Kidney epithelial cell (primary cell): ENCODE results near the gene SULT4A1. TPM values are rescaled to one million over a fixed set of nuclear protein-coding genes. Genes with fewer than 3 reads are reported as not detected.

Source experiments
- DNase-seq: peaks from one replicate; pipeline ENCODE4 v3.0.0-alpha.2; 2010; ENCODE audit warnings: low read depth
- H3K27me3 ChIP-seq: 2 replicates; pipeline ENCODE4 v1.6.0; 2011; ENCODE audit warnings: low read length; ENCODE audit not compliant: control insufficient read depth, insufficient read depth
- H3K36me3 ChIP-seq: 2 replicates; pipeline ENCODE4 v1.5.1; 2011; ENCODE audit warnings: low read length; ENCODE audit not compliant: control insufficient read depth, insufficient read depth
- H3K4me3 ChIP-seq: 2 replicates; pipeline ENCODE4 v1.5.1; 2011; ENCODE audit warnings: low read depth, mild to moderate bottlenecking, control low read depth, low read length
- total RNA-seq: library from RNA; depleted of rRNA; stranded (reverse); fragments of >200 nt; gene quantifications from 2 replicates; pipeline ENCODE4 v1.2.3, GENCODE V29; 2015
- TF ChIP-seq, protein P1 (sequence below): IDR thresholded peaks from 2 replicates; pipeline ENCODE4 v1.5.1; 2011; ENCODE audit warnings: mild to moderate bottlenecking, moderate library complexity, low read length, control low read depth, inconsistent platforms; ENCODE audit not compliant: insufficient read depth, poor library complexity, severe bottlenecking

SULT4A1 gene
- total RNA-seq, 1 donor from 2014 or later = 1.8 TPM

DNA sequence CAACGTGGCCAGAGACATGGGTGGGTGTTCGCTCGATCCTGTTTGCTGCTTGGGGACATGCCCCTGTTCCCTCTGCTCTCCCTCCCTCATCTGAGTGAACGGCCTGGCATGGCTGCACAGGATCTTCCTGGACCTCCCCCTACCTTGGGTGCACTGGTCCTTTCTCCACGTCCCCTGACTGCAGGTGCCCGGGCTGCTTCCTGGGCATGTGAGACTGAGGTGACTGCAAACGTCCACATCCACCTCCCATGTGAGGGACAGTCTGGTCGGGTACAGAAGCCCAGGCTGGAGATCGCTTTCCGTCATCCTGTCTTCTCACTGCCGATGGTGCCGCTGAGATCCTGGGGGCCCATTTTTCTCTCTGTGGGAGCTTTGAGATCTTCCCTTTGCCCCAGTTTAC is 11.8 kb downstream of the SULT4A1 start:
- TF ChIP-seq, protein P1, sequence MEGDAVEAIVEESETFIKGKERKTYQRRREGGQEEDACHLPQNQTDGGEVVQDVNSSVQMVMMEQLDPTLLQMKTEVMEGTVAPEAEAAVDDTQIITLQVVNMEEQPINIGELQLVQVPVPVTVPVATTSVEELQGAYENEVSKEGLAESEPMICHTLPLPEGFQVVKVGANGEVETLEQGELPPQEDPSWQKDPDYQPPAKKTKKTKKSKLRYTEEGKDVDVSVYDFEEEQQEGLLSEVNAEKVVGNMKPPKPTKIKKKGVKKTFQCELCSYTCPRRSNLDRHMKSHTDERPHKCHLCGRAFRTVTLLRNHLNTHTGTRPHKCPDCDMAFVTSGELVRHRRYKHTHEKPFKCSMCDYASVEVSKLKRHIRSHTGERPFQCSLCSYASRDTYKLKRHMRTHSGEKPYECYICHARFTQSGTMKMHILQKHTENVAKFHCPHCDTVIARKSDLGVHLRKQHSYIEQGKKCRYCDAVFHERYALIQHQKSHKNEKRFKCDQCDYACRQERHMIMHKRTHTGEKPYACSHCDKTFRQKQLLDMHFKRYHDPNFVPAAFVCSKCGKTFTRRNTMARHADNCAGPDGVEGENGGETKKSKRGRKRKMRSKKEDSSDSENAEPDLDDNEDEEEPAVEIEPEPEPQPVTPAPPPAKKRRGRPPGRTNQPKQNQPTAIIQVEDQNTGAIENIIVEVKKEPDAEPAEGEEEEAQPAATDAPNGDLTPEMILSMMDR = no peak
- DNase-seq = no peak
- H3K36me3 ChIP-seq = no peaks in the 10 kb centered on the region
- peaks cover 2% of the 10 kb centered on the region for H3K27me3 ChIP-seq
- no peak overlapping the region for H3K4me3 ChIP-seq

DNA sequence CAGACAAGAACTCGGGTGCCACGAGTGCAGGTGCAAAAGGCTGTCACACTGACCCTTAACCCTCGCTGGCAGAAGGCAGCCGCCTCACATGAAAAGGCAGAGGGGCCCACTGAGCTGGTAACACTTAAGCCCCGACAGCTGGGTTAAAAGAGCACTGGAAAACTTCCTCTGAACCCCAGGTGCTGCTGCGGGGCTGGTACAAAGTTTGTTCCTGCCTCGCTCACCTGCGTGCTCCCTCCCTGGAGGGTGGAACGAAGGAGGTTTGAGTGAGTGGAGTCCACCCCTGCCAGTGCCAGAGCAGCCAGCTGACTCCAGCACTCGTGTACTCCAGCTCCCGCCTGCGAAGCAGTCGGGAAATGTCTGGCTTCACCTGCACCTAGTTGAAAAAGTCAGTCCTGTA is 12.6 kb downstream of the SULT4A1 start:
- H3K4me3 ChIP-seq = no peak overlapping the region
- TF ChIP-seq, protein P1 = no peak
- DNase-seq = no peak
- H3K27me3 ChIP-seq = peaks cover 5% of the 10 kb centered on the region
- H3K36me3 ChIP-seq = no peaks in the 10 kb centered on the region

DNA sequence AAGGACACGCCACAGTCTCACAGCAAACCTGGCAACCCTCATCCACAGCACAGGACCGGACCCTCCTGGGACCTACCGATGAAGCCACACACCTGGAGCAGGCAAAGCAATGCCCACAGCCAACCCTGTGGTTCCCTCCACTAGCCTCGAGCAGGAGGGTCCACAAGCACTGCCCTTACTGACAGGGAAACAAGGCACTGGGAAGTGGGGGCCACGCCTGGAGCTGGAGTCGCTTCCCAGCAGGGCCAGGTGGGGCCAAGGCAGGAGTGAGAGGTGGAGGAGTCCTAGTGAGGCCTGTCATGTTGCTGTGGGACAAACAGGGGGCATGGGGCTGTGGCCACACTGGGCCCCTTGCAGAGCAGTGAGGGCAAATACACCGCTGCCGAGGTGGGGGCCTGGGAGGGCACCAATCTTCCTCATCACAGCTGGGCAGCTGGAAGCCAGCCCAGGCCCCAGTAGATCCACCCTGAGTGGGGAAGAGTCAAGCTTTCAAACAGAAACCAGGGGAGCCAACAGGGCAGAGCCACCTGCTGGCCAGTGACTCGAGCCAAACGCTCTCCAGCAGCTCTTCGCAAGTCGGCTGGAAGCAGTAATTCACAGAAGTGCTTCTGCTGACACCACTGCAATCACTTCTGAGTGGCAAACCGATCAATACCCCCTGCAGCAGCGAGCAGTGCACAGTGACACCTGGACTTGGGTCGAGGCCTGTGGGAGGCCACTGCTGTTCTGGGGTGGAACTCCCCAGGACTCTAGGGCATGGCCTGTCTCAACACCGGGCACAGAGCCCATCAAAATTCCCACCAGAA is 13.7 kb downstream of the SULT4A1 start:
- H3K27me3 ChIP-seq = peaks cover 5% of the 10 kb centered on the region
- no peaks in the 10 kb centered on the region for H3K36me3 ChIP-seq
- H3K4me3 ChIP-seq = no peak overlapping the region
- TF ChIP-seq, protein P1 = peak; percentile 65
- DNase-seq = no peak

DNA sequence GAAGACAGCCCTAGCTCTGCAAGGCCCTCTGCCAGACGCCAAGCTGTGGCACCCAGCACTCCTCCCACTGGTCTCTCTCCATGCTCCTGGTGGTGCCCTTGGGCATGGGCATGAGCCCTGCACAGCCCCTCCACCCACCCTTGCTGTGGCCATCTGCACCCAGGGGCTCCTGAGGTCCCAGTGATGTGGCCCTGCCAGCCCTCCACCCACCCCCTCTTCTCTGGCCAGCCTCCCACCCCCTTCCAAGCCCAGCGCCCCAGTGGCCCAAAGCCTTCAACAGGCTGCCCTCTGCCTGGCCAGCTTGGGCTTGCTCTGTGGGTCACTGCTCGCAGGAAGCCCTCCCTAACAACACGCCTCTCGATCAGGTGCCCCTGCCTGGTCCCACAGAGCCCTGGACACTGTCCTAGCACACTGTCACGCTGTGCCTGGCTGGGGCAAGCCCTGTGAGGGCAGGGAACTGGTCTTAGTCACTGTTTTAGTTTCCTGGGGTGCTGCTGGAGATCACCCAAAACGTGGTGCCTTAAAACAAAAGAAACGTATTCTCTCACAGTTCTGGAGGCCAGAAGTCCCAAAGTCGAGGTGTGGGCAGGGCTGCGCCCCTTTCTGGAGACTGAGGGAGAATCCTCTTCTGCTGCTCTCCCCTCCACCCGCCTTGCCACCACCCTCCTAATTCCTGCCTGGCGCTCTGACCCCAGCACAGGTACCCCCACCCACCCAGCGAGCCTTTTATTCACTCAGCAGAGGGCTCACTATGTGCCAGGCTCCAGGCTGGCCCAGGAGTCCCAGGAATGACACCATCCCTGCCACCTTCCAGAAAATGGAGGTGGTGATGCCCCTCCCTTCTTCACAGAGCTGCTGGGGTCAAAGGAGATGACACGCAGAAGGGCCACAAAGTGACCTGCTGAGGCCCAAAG is 14.7 kb downstream of the SULT4A1 start:
- H3K27me3 ChIP-seq = peaks cover 5% of the 10 kb centered on the region
- no peak for DNase-seq
- no peak overlapping the region for H3K4me3 ChIP-seq
- no peaks in the 10 kb centered on the region for H3K36me3 ChIP-seq
- TF ChIP-seq, protein P1 = no peak

DNA sequence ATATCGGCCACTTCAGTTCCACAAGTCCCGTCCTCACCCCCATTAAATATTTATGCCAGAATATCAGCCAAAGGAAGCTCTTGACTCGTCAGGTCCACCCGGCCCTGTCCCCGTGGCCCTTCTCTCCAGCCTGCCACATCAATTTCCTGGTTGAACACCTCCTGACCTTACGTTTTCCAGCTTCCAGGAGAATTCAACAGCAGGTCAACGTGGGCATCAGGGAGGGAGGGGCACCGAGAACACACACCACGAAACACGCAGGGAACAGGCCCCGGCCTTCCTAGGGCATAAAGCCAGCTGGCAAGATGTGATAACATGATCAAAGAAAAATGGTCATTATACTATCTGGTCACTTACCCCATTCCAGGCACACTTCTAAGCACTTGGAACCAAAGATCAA is 15.3 kb downstream of the SULT4A1 start:
- Histone ChIP-seq H3K4me3 (no peak overlapping the region), H3K36me3 (no peaks in the 10 kb centered on the region), H3K27me3 (peaks cover 5% of the 10 kb centered on the region)
- TF ChIP-seq, protein P1 = no peak
- no peak for DNase-seq
